ENCODE data around the gene ARHGAP30. TPM values are rescaled to one million over a fixed set of nuclear protein-coding genes. Genes with fewer than 3 reads are reported as not detected.

Gene ARHGAP30
- total and polyA plus RNA-seq, 2 of the 8 experiments (the other 6 are each of a cell fraction or from before 2014, with no cell fraction given) = 0.27 to 0.39 TPM

- Histone ChIP-seq H2BK12ac (ENCODE audit: low read depth, low read length) (no peak overlapping the region), H3K9ac (replicated peaks in 1 of 4; ENCODE audit: extremely low read depth in 1 of 4, low read depth in 3 of 4, low read length in 3 of 4) (no peak overlapping the region), H2BK5ac (ENCODE audit: low read depth, low read length) (peak overlapping the region; percentile 8; the same call in 1 of the 2 replicates), H4K5ac (ENCODE audit: insufficient read length, low read depth, low read length) (no peak overlapping the region), H3K4me3 (ENCODE audit: extremely low read depth in 1 of 4, insufficient read depth in 2 of 4, low read depth in 3 of 4, low read length in 4 of 4) (no peak overlapping the region), H3K23ac (ENCODE audit: insufficient read length) (no peak overlapping the region), H4K91ac (replicated peaks; ENCODE audit: insufficient read length, low read length) (no peak overlapping the region), H2BK20ac (ENCODE audit: low read length) (no peak overlapping the region), H3K27me3 (replicated peaks in 1 of 4; ENCODE audit: control insufficient read depth in 3 of 4, extremely low read depth in 1 of 4, insufficient read depth in 3 of 4, low read length in 3 of 4) (no peaks in the 10 kb centered on the region), H2BK15ac (ENCODE audit: low read length) (0 out of 2 replicates have a peak overlapping the region, but pooled peaks have one; percentile 32), H3K36me3 (ENCODE audit: control insufficient read depth in 2 of 4, insufficient read depth in 4 of 4, low read length in 3 of 4) (no peaks in the 10 kb centered on the region), H2BK120ac (replicated peaks; ENCODE audit: low read depth, low read length) (no peak overlapping the region), H3K79me2 (ENCODE audit: control insufficient read depth in 1 of 2, insufficient read depth in 2 of 2, low read length in 2 of 2) (no peaks in the 10 kb centered on the region), H4K20me1 (replicated peaks in 1 of 2; ENCODE audit: control insufficient read depth in 1 of 2, insufficient read depth in 2 of 2, low read length in 2 of 2) (no peaks in the 10 kb centered on the region), H3K18ac (ENCODE audit: extremely low read depth, low read length) (no peak overlapping the region), H3K14ac (ENCODE audit: insufficient read length) (no peak overlapping the region), H3K23me2 (ENCODE audit: low read depth, low read length) (no peaks in the 10 kb centered on the region), H3K4ac (replicated peaks; ENCODE audit: insufficient read length, low read depth, low read length) (no peak overlapping the region), H3K4me2 (ENCODE audit: insufficient read depth in 1 of 2, low read depth in 2 of 2, low read length in 2 of 2) (no peak overlapping the region), H3K79me1 (ENCODE audit: low read depth, low read length) (no peaks in the 10 kb centered on the region), H3K4me1 (replicated peaks in 1 of 4; ENCODE audit: control insufficient read depth in 3 of 4, insufficient read depth in 4 of 4, low read length in 3 of 4) (no peaks in the 10 kb centered on the region; a peak in 3 of 7 replicates), H3K56ac (replicated peaks; ENCODE audit: insufficient read length, low read depth, low read length) (no peak overlapping the region), H3K27ac (ENCODE audit: low read depth, low read length) (no peak overlapping the region), H3K9me3 (ENCODE audit: insufficient read depth in 2 of 2, low read depth in 1 of 2, low read length in 1 of 2) (no peaks in the 10 kb centered on the region), H2AFZ (ENCODE audit: low read length) (no peak overlapping the region), H4K8ac (ENCODE audit: extremely low read depth, insufficient read depth, low read length) (no peak overlapping the region), H2AK5ac (ENCODE audit: low read depth, low read length) (no peak overlapping the region)
- DNase-seq (ENCODE audit: low read depth in 1 of 2, low spot score in 2 of 2) (no peak), FAIRE-seq (no peak)
- ChIA-PET POLR2A (ENCODE audit: partially characterized antibody) (no interaction called here), CTCF (ENCODE audit: partially characterized antibody) (interaction anchor here (0.6 to 17.8 kb wide), 3 partner anchors 20 to 73 kb away, joined by 3 to 282 read pairs (median 3); partner anchors contain the start of gene KLHDC9)
- WGBS, 2 experiments (ENCODE audit: extremely low coverage in 1 of 2, insufficient coverage in 1 of 2, insufficient read length in 1 of 2, insufficient replicate concordance in 2 of 2, low coverage in 1 of 2, low lambda C conversion rate in 2 of 2, missing lambda C conversion rate in 1 of 2) = 91% methylated on average over 8 of the region's 9 CpGs; no CpG with 5 or more reads in 1 of the 2 experiments
- no peak for TF ChIP-seq JUN (IDR thresholded peaks at IDR 0.05; ENCODE audit: low read depth, low read length)
- TF ChIP-seq CBX8 (IDR thresholded peaks at IDR 0.05; ENCODE audit: borderline replicate concordance, low read depth, low read length) = no peak
- TF ChIP-seq FOSL1 (IDR thresholded peaks at IDR 0.05; ENCODE audit: insufficient read depth, low read depth, low read length) = no peak
These were observed 7.7 kb upstream of the ARHGAP30 start for GRCh38 chr1:161077426-161077825.

Data from H1 (cell line).